ENCODE results near the gene FAM83D. TPM values are rescaled to one million over a fixed set of nuclear protein-coding genes. Genes with fewer than 3 reads are reported as not detected.

FAM83D gene
- 71.5 and 73.9 TPM in 2 replicates for total RNA-seq (2014; rRNA removed; shearing (Covaris generic); ENCODE audit: low replicate concordance)

GRCh38 chr20:38926142-38926933 lies at the start of gene FAM83D:
Gene FAM83D, plus strand, starts transcription at chr20:38926417. Its CDS starts 26 bp downstream, at chr20:38926443.
- Histone ChIP-seq H3K27me3 (no peaks in the 10 kb centered on the region), H3K36me3 (peaks cover 30% of the 10 kb centered on the region), H3K9me3 (no peaks in the 10 kb centered on the region), H3K4me3 (peak within 1 kb of the TSS; percentile 77)
- peak; percentile 98 for DNase-seq

GRCh38 chr20:38877483-38877882 lies 48.7 kb upstream of the FAM83D start:
- DNase-seq: no peak
- H3K27me3 ChIP-seq: peaks cover 8% of the 10 kb centered on the region
- H3K4me3 ChIP-seq: no peak overlapping the region
- H3K9me3 ChIP-seq: no peaks in the 10 kb centered on the region; the same call in 1 of the 2 replicates
- H3K36me3 ChIP-seq: no peaks in the 10 kb centered on the region

- no peak for DNase-seq
Observed at GRCh38 chr20:38878866-38879265, 47.4 kb upstream of the FAM83D start.

GRCh38 chr20:38880952-38881735 lies 45.1 kb upstream of the FAM83D start:
- DNase-seq: peak; percentile 41
- no peaks in the 10 kb centered on the region for H3K36me3 ChIP-seq
- no peak overlapping the region for H3K4me3 ChIP-seq
- no peaks in the 10 kb centered on the region; the same call in 1 of the 2 replicates for H3K9me3 ChIP-seq
- H3K27me3 ChIP-seq: peaks cover 4% of the 10 kb centered on the region; the same call in 1 of the 2 replicates

More at GRCh38 chr20:38878866-38879265, 47.4 kb upstream of the FAM83D start:
- H3K9me3 ChIP-seq: no peaks in the 10 kb centered on the region; the same call in 1 of the 2 replicates
- no peak overlapping the region for H3K4me3 ChIP-seq
- peaks cover 4% of the 10 kb centered on the region; the same call in 1 of the 2 replicates for H3K27me3 ChIP-seq
- H3K36me3 ChIP-seq: no peaks in the 10 kb centered on the region

GRCh38 chr20:38881806-38882440 lies 44.3 kb upstream of the FAM83D start:
- H3K27me3 ChIP-seq: peaks cover 4% of the 10 kb centered on the region; the same call in 1 of the 2 replicates
- DNase-seq: no peak
- no peaks in the 10 kb centered on the region for H3K36me3 ChIP-seq
- no peak overlapping the region for H3K4me3 ChIP-seq
- no peaks in the 10 kb centered on the region; the same call in 1 of the 2 replicates for H3K9me3 ChIP-seq

- no peak for DNase-seq
- Histone ChIP-seq H3K9me3 (no peaks in the 10 kb centered on the region; the same call in 1 of the 2 replicates), H3K4me3 (no peak overlapping the region), H3K36me3 (no peaks in the 10 kb centered on the region), H3K27me3 (peaks cover 4% of the 10 kb centered on the region; the same call in 1 of the 2 replicates)
Observed at GRCh38 chr20:38882600-38882999, 43.6 kb upstream of the FAM83D start.

GRCh38 chr20:38883081-38883980 lies 42.9 kb upstream of the FAM83D start:
- H3K36me3 ChIP-seq: no peaks in the 10 kb centered on the region
- H3K4me3 ChIP-seq: no peak overlapping the region
- peaks cover 4% of the 10 kb centered on the region; the same call in 1 of the 2 replicates for H3K27me3 ChIP-seq
- peak; percentile 45 for DNase-seq
- no peaks in the 10 kb centered on the region for H3K9me3 ChIP-seq

GRCh38 chr20:38883981-38884733 lies 42.1 kb upstream of the FAM83D start:
- no peaks in the 10 kb centered on the region for H3K9me3 ChIP-seq
- DNase-seq: no peak
- H3K4me3 ChIP-seq: no peak overlapping the region

GRCh38 chr20:38885357-38885756 lies 40.9 kb upstream of the FAM83D start:
- Histone ChIP-seq H3K27me3 (peaks cover 2% of the 10 kb centered on the region; the same call in 1 of the 2 replicates), H3K36me3 (no peaks in the 10 kb centered on the region)

More at GRCh38 chr20:38883981-38884733, 42.1 kb upstream of the FAM83D start:
- peaks cover 2% of the 10 kb centered on the region; the same call in 1 of the 2 replicates for H3K27me3 ChIP-seq
- no peaks in the 10 kb centered on the region for H3K36me3 ChIP-seq

GRCh38 chr20:38888059-38888831 lies 38.0 kb upstream of the FAM83D start:
- DNase-seq: no peak
- Histone ChIP-seq H3K4me3 (no peak overlapping the region), H3K27me3 (no peaks in the 10 kb centered on the region; the same call in 1 of the 2 replicates), H3K36me3 (no peaks in the 10 kb centered on the region), H3K9me3 (no peaks in the 10 kb centered on the region)

More at GRCh38 chr20:38885357-38885756, 40.9 kb upstream of the FAM83D start:
- Histone ChIP-seq H3K9me3 (no peaks in the 10 kb centered on the region), H3K4me3 (no peak overlapping the region)
- no peak for DNase-seq

- Histone ChIP-seq H3K9me3 (no peaks in the 10 kb centered on the region), H3K27me3 (no peaks in the 10 kb centered on the region; the same call in 1 of the 2 replicates), H3K36me3 (no peaks in the 10 kb centered on the region), H3K4me3 (no peak overlapping the region)
- no peak for DNase-seq
Observed at GRCh38 chr20:38889050-38889449, 37.2 kb upstream of the FAM83D start.

GRCh38 chr20:38889792-38890496 lies 36.3 kb upstream of the FAM83D start:
- DNase-seq: no peak
- H3K27me3 ChIP-seq: no peaks in the 10 kb centered on the region; the same call in 1 of the 2 replicates
- no peaks in the 10 kb centered on the region for H3K36me3 ChIP-seq
- H3K9me3 ChIP-seq: no peaks in the 10 kb centered on the region
- H3K4me3 ChIP-seq: no peak overlapping the region

- Histone ChIP-seq H3K9me3 (no peaks in the 10 kb centered on the region), H3K27me3 (no peaks in the 10 kb centered on the region; the same call in 1 of the 2 replicates), H3K4me3 (no peak overlapping the region), H3K36me3 (no peaks in the 10 kb centered on the region)
- DNase-seq: no peak
Observed at GRCh38 chr20:38890497-38890818, 35.8 kb upstream of the FAM83D start.
